HG02759 (cell line): ENCODE measurements around the gene RPLP2.

Experiments used
- ATAC-seq: cut with Tn5 transposase; IDR thresholded peaks from one replicate; pipeline ENCODE4 v1.9.1; 2021; ENCODE audit warnings: mild to moderate bottlenecking, moderate library complexity; ENCODE audit not compliant: unreplicated experiment

Gene RPLP2

DNA sequence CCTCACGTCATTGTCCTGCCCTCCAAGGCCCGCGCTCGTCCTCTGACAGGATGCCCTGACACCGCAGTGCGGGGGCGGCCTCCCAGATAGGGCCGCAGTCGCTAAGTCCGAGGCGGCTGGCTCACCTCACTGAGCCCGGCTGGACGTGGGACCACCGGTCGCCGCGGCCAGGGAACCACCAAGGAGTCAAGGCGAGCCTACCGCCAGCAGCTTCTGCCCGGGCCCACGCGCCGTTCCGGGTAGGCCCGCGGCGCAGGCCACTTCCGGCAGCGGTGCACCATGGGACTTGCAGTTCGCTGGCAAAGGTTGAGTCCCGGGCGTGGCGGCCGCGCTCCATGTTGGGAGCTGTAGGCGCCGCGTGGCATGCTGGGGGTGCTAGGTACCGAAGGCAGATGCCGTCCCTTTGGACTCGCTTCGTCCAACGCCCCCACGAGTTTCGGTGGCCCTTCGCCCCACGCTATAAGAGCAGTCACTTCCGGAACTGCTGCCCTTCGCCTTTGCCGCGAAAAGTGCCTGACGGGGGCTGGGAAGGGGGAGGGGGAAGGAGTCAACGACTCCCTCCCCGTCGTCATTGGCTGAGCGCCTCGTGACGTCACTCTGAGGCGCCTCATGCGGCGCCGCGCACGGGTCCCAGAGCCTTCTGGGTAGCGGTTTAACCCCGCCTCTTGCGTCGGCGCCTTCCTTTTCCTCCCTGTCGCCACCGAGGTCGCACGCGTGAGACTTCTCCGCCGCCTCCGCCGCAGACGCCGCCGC lies at the start of gene RPLP2:
TSS of gene RPLP2 (plus strand) at position 681 of the 753 bp plus-strand sequence. CDS start 268 bp downstream, outside the sequence.
- ATAC-seq = peak; percentile 78

DNA sequence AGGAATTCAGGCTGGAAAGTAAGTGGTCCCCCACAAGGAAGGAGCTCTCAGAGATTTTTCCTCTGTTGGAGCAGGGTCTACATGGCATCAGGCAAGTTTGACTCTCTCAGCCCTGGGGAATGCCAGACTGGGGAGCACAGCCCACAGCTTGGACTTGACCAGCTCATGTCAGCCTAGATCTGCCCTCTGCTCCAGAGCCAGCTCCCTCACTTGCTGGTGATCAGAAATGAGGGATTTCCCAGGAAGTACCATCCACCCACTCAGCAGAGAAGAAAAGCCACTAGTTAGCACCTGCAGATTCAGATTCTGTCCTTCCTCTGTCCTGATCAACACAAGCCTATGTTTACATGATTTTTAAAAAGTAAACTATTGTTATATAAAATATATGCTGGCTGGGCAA lies 49.5 kb upstream of the RPLP2 start:
- ATAC-seq = no peak

DNA sequence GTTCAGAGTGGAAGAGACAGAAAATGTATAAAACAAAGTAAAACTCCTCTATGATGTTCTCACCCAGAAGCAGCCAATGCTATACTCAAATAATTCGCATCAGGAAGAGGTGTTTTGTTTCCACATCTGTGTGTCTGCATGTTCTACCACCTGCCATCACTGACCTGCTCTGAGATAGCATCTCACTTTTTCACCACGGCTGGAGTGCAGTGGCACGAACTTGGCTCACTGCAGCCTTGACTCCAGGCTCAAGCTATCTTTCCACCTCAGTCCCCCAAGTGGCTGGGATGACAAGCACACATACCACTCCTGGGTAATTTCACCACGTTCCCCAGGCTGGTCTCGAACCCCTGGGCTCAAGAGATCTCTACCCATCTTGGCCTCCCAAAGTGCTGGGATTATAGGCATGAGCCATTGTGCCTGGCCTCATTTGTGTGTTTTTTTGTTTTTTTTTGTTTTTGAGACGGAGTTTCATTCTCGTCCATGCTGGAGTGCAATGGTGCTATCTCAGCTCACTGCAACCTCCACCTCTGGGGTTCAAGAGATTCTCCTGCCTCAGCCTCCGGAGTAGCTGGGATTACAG lies 48.1 kb upstream of the RPLP2 start:
- ATAC-seq = no peak

DNA sequence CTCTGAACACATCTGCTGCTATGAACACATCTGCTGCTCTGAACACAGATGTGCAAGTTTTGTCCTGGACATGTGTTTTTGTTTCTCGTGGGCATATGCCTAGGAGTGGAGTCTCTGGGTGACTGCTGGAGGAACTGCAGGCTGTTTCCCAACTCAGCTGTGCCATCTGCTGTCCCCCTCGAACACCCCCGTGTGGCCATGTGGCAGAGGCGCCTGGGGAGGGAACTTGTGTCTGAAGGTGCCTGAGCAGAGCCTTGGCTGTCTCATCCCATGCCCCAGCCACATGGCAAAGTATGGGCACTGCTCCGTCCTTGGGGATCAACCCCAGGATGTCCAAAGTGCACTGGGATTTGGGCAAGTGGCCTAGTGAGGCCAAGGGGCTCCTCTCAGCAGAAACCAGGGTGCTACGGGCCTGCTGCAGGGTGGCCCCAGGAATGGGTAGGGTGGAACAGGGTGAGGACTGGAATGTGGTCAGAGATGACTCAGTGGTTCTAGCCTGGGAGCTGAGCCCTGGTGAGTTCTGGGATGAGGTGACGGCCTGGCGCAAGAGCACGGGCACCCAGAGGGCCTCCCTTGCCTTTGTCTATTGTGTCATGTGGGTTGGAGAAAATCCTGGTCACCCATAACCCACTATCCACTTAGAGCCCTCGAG lies 47.2 kb upstream of the RPLP2 start:
- ATAC-seq = no peak

DNA sequence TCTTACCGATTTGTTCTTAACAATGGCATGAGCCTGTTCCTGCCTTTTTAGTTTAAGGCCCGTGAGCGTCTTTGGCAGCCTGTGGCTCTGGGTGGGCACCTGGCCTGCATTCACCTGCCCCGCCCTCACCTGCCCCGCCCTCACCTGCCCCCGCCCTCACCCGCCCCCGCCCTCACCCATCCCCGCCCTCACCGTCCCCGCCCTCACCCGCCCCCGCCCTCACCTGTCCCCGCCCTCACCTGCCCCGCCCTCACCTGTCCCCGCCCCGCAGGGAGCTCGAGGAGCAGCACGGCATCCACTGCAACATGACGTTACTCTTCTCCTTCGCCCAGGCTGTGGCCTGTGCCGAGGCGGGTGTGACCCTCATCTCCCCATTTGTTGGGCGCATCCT lies 46.7 kb upstream of the RPLP2 start:
- ATAC-seq = no peak

GRCh38 chr11:763549-764321 lies 46.0 kb upstream of the RPLP2 start:
- no peak for ATAC-seq

DNA sequence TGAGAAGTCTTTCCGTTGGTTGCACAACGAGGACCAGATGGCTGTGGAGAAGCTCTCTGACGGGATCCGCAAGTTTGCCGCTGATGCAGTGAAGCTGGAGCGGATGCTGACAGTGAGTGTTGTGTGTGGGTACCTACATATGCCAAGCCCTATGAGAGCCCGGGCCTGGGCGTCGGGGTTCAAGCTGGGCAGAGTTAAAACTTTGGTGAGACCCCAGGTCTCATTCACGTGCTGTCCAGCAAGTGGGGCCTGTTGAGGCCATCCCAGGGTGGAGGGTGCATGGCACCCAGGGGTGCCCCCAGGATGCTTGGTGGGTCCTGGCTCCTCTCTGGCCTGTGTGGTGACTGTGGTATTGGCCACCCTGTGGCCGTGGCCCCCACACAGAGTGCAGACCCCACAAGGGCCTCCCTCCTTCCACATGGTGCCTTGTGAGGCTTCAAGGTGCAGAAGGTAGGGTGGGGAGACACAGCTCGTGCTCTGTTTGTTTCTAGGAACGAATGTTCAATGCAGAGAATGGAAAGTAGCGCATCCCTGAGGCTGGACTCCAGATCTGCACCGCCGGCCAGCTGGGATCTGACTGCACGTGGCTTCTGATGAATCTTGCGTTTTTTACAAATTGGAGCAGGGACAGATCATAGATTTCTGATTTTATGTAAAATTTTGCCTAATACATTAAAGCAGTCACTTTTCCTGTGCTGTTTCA lies 45.3 kb upstream of the RPLP2 start:
- ATAC-seq = no peak

GRCh38 chr11:765025-765801 lies 44.6 kb upstream of the RPLP2 start:
- no peak for ATAC-seq

GRCh38 chr11:765802-766091 lies 44.0 kb upstream of the RPLP2 start:
- ATAC-seq = no peak

DNA sequence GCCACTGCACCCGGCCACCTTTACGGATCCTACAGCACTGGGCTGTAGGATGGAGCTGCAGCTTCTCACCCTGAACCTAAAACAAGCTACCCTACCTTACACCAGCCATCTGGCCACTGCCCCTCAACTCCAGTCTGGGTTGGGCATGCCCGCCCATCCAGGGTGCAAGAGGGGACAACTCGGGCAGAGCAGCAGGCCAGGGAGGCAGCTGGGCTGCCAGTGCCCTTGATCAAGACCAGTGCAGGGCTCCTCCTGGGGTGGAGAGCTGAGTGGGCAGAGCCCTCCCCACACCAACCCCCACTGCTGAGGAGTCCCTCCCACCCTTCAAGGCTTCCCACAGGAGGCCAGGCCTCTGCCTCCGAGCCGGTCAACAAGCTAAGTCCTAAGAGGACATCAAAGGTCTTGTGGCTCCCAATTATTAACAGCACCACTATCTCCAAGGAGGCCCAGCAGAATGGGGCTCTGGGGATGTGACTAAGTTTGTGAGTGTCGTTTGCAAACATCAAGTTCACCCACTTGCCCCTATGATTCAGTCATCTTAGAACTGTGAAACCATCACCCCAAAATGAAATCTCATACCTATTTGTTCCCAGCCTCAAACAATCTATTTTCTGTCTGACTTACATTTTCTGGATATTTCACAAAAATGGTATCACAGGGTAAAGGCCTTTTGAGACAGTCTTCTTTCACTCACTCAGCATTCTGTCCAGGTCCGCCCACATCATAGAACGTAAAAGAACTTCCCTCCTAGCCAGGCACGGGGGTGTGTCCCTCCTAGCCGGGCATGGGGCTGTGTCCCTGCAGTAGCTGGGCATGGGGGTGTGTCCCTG lies 43.4 kb upstream of the RPLP2 start:
- ATAC-seq = no peak

GRCh38 chr11:766936-767210 lies 42.9 kb upstream of the RPLP2 start:
- ATAC-seq = no peak

DNA sequence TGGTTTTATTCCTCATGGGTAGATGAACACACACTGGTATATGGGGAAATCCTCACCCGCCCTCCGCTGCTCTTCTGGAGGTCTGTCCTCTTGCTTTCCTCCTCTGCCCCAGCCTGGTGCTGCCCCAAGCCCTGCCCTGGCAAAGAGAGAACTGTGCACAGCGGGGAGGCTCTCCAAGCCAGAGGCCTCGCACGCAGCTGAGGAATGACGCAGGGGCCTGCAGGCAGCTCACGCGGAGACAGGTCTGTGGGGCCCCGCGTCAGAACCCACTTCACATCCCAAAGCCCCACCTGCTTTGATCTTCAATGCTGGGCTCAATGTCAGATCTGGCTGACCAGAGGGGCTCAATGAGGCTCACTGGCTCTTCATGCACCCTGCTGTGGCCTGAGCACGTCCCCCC lies 42.5 kb upstream of the RPLP2 start:
- ATAC-seq = no peak

DNA sequence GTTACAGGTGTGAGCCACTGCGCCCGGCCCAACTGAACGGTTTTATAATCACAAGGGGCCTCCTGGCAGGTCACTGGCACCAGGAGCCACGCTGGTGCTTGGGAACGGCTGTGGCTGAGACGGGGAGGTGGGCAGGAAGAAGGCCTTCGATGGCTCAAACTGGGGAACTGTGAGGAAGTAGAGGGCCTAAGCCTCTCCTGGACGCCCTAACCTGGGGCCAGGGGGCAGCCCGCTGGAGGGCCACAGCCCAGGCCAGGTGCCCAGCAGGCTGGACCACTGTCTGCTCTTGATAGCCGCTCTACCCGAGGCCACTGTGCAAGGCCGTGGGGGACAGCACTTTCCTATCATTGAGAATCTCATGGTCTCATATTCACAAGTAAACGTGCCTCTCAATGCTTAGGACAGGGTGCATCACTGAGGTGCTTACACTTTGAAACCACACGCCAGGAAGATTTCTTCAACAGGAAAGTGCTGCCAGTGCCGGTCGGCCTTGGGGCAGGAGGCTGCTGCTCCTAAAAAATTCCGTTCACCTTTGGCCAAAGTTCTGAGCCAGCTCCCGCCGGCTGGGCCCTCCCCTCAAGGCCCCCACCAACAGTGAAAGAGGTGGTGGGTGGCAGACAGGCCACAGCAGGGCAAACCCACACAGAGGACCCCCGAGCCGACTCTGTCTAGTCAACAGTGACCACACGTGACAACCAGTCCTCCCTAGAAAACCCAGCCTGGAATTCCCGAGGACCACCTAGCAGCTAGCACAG lies 39.7 kb upstream of the RPLP2 start:
- ATAC-seq = no peak

DNA sequence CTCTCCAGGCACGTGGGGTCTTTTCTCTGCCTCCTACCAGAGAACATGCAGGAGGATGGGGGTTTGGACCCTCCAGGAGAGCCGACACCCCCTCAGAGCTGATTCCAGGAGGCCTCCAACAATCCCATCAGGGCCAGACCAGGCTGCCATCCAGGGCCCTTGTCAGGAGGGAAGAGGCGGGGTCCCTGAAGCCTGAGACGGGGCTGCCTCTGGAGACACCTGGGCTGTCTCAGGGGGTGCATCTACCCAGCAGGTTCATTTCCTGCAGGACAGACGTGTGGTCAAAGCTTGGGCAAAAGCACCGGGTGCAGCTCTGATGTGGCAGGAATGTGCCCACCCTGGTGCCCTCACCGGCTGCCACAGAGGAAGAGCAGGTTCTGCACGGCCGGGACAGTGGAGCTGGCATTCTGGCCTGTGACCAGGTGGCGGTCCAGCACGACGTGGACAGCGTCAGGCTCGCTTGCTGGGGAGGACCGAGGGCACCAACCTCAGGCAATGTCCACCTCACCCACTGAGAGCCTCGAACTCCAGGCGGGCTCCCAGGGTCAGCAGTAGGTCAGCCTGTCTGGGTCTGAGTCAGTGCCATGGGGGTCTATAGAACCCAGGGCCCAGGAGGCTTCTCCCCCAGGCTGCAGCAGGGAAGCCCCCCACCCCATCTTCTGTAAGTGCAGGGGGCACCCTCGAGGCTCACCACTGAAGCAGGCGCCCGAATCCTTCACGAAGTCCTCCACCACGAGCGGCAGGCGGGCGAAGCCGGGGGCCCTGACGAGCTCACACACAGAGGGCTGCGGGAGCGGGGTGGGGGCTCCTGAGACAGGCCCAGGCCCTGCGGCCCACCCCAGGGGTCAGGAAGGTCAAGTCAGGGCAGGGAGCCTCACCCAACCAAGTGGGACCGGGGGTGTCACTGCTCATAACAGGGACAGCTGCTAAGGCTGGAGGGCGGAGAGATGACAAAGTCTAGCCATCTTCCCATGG lies 38.8 kb upstream of the RPLP2 start:
- ATAC-seq = no peak

GRCh38 chr11:771617-772204 lies 38.1 kb upstream of the RPLP2 start:
- ATAC-seq = no peak

DNA sequence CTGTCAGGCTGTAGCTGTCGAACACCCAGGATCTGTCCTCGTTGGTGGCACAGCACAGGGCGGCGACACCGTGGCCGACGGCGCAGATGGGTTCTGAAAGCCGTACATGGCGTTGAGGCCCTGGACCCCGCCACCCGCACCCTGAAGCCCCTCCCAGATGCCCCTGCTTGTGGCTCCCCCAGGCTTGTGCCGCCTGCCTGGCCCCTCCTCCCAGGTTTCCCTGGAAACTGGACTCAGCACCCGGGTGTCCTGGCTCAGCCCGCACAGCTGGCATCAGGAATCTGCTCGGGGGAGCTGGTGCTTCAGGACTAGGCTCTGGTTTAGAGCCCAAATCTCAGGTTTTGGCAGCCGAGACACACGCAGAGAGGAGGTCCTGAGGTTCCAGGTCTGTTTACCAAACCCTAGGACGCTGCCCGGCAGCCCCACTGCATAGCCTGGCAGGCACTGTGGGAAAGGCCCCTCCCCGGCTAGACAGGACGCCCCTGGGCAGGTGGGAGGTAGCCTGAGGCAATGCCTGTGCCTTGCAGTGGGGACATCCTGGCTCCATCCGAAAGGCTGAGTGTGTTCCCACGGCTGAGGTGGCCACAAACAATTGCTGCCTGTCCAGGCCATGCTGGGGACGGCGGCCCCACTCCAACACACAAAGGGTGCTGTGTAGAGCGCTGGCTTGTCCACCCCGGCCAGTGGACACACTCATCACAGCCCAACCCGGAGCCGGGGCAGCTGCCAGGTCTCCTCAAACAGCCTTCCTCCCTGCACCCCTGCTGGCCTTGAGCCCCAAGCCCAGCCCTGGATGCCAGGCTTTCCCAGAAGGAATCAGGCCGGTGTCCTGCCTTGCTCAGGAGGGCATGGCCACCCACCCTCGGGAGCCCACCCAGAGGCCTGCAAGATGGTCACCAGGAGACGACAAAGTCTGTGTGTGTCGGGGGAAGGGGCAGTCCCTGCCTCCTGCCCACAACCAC lies 37.1 kb upstream of the RPLP2 start:
- ATAC-seq = no peak
